Activated CD8-positive, alpha-beta T cell treated with anti-CD3 and anti-CD28 coated beads, Interleukin-2, amount 10 ng/mL, durations not matched to agents 7 days and 5 days (primary cell): ENCODE measurements around the gene KLK2. TPM values are rescaled to one million over a fixed set of nuclear protein-coding genes. Genes with fewer than 3 reads are reported as not detected.

Source experiments
- ATAC-seq: fragments of 150-1000 bp; cut with Tn5 transposase; one replicate; pipeline ENCODE4 v1.10.0; 2021; ENCODE audit warnings: moderate library complexity
- CTCF ChIA-PET: fragments of 350-600 bp; sonication (Branson Sonifier 250); formaldehyde crosslinking; loops from one replicate; lab custom pipeline; 2021; ENCODE audit warnings: antibody characterized with exemption; lab: Charles Lee
- POLR2A ChIA-PET: fragments of 350-600 bp; sonication (Branson Sonifier 250); formaldehyde crosslinking; loops from one replicate; lab custom pipeline; 2021; ENCODE audit warnings: antibody characterized with exemption; lab: Charles Lee
- DNase-seq: peaks from one replicate; pipeline ENCODE4 v3.0.0-alpha.2; 2020
- H3K27ac Mint-ChIP-seq: one replicate; pipeline ENCODE4 v1.8.0; 2021; ENCODE audit warnings: mild to moderate bottlenecking, mixed read lengths
- H3K27me3 Mint-ChIP-seq: one replicate; pipeline ENCODE4 v1.8.0; 2021; ENCODE audit warnings: low read depth, mixed read lengths
- H3K36me3 Mint-ChIP-seq: one replicate; pipeline ENCODE4 v1.8.0; 2021; ENCODE audit warnings: low read depth, mixed read lengths
- H3K4me1 Mint-ChIP-seq: one replicate; pipeline ENCODE4 v1.8.0; 2021; ENCODE audit warnings: low read depth, mixed read lengths
- H3K4me3 Mint-ChIP-seq: one replicate; pipeline ENCODE4 v1.8.0; 2021; ENCODE audit warnings: mild to moderate bottlenecking, mixed read lengths
- H3K9me3 Mint-ChIP-seq: one replicate; pipeline ENCODE4 v1.8.0; 2022; ENCODE audit warnings: mixed read lengths; ENCODE audit not compliant: insufficient read depth
- total RNA-seq, 2 experiments: library from RNA; stranded (reverse); gene quantifications; one replicate each; pipeline ENCODE4 v1.2.3, GENCODE V29; 2021

KLK2 gene
- total RNA-seq, 2 experiments from 2014 or later: not detected

GRCh38 chr19:50854636-50855410 lies 18.4 kb upstream of the KLK2 start, which contains the start of gene KLK3:
Gene KLK3 (plus strand): TSS chr19:50854915. CDS start chr19:50854956, 41 bp downstream.
- Mint-ChIP-seq H3K27ac (no peak within 1 kb of the TSS), H3K4me3 (no peak within 1 kb of the TSS), H3K9me3 (no peaks in the 10 kb centered on the region), H3K27me3 (peaks cover 29% of the 10 kb centered on the region), H3K4me1 (no peaks in the 10 kb centered on the region), H3K36me3 (no peaks in the 10 kb centered on the region)
- ChIA-PET POLR2A (no interaction called here), CTCF (no interaction called here)
- ATAC-seq: no peak
- no peak for DNase-seq

DNA sequence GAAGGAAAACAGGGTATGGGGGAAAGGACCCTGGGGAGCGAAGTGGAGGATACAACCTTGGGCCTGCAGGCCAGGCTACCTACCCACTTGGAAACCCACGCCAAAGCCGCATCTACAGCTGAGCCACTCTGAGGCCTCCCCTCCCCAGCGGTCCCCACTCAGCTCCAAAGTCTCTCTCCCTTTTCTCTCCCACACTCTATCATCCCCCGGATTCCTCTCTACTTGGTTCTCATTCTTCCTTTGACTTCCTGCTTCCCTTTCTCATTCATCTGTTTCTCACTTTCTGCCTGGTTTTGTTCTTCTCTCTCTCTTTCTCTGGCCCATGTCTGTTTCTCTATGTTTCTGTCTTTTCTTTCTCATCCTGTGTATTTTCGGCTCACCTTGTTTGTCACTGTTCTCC lies 15.9 kb upstream of the KLK2 start:
- Mint-ChIP-seq H3K27me3 (peaks cover 34% of the 10 kb centered on the region), H3K27ac (no peak overlapping the region), H3K4me3 (no peak overlapping the region), H3K9me3 (no peaks in the 10 kb centered on the region), H3K36me3 (no peaks in the 10 kb centered on the region), H3K4me1 (no peaks in the 10 kb centered on the region)
- POLR2A ChIA-PET: no interaction called here
- CTCF ChIA-PET: no interaction called here
- no peak for ATAC-seq
- DNase-seq: no peak

DNA sequence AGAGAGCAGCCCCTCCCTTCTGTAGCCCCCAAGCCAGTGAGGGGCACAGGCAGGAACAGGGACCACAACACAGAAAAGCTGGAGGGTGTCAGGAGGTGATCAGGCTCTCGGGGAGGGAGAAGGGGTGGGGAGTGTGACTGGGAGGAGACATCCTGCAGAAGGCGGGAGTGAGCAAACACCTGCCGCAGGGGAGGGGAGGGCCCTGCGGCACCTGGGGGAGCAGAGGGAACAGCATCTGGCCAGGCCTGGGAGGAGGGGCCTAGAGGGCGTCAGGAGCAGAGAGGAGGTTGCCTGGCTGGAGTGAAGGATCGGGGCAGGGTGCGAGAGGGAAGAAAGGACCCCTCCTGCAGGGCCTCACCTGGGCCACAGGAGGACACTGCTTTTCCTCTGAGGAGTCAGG lies 14.4 kb upstream of the KLK2 start:
- Mint-ChIP-seq H3K4me3 (no peak overlapping the region), H3K27me3 (peaks cover 30% of the 10 kb centered on the region), H3K36me3 (no peaks in the 10 kb centered on the region), H3K27ac (no peak overlapping the region), H3K9me3 (no peaks in the 10 kb centered on the region), H3K4me1 (no peaks in the 10 kb centered on the region)
- DNase-seq: no peak
- POLR2A ChIA-PET: no interaction called here
- CTCF ChIA-PET: no interaction called here
- ATAC-seq: peak; percentile 15

DNA sequence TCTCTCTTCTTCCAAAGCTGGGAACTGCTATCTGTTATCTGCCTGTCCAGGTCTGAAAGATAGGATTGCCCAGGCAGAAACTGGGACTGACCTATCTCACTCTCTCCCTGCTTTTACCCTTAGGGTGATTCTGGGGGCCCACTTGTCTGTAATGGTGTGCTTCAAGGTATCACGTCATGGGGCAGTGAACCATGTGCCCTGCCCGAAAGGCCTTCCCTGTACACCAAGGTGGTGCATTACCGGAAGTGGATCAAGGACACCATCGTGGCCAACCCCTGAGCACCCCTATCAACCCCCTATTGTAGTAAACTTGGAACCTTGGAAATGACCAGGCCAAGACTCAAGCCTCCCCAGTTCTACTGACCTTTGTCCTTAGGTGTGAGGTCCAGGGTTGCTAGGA lies 13.4 kb upstream of the KLK2 start:
- Mint-ChIP-seq H3K27me3 (peaks cover 25% of the 10 kb centered on the region), H3K27ac (no peak overlapping the region), H3K36me3 (no peaks in the 10 kb centered on the region), H3K4me1 (no peaks in the 10 kb centered on the region), H3K4me3 (no peak overlapping the region), H3K9me3 (no peaks in the 10 kb centered on the region)
- ChIA-PET POLR2A (no interaction called here), CTCF (no interaction called here)
- DNase-seq: no peak
- no peak for ATAC-seq

- Mint-ChIP-seq H3K9me3 (no peaks in the 10 kb centered on the region), H3K4me3 (no peak overlapping the region), H3K4me1 (no peaks in the 10 kb centered on the region), H3K27ac (no peak overlapping the region), H3K36me3 (no peaks in the 10 kb centered on the region), H3K27me3 (peaks cover 20% of the 10 kb centered on the region)
- DNase-seq (no peak), ATAC-seq (no peak)
- POLR2A ChIA-PET: no interaction called here
- CTCF ChIA-PET: no interaction called here
These were observed 12.2 kb upstream of the KLK2 start for GRCh38 chr19:50861010-50861409.

GRCh38 chr19:50861496-50862286 lies 11.5 kb upstream of the KLK2 start:
- H3K4me3 Mint-ChIP-seq: no peak overlapping the region
- POLR2A ChIA-PET: no interaction called here
- H3K9me3 Mint-ChIP-seq: no peaks in the 10 kb centered on the region
- H3K27ac Mint-ChIP-seq: no peak overlapping the region
- peaks cover 24% of the 10 kb centered on the region for H3K27me3 Mint-ChIP-seq
- ATAC-seq: no peak
- no peak for DNase-seq
- CTCF ChIA-PET: no interaction called here
- no peaks in the 10 kb centered on the region for H3K4me1 Mint-ChIP-seq
- H3K36me3 Mint-ChIP-seq: no peaks in the 10 kb centered on the region

- CTCF ChIA-PET: no interaction called here
- ATAC-seq: no peak
- Mint-ChIP-seq H3K9me3 (no peaks in the 10 kb centered on the region), H3K4me1 (no peaks in the 10 kb centered on the region), H3K27me3 (peaks cover 20% of the 10 kb centered on the region), H3K27ac (no peak overlapping the region), H3K36me3 (no peaks in the 10 kb centered on the region), H3K4me3 (no peak overlapping the region)
- DNase-seq: no peak
- POLR2A ChIA-PET: no interaction called here
These were observed 3.8 kb upstream of the KLK2 start for GRCh38 chr19:50869479-50869878.

DNA sequence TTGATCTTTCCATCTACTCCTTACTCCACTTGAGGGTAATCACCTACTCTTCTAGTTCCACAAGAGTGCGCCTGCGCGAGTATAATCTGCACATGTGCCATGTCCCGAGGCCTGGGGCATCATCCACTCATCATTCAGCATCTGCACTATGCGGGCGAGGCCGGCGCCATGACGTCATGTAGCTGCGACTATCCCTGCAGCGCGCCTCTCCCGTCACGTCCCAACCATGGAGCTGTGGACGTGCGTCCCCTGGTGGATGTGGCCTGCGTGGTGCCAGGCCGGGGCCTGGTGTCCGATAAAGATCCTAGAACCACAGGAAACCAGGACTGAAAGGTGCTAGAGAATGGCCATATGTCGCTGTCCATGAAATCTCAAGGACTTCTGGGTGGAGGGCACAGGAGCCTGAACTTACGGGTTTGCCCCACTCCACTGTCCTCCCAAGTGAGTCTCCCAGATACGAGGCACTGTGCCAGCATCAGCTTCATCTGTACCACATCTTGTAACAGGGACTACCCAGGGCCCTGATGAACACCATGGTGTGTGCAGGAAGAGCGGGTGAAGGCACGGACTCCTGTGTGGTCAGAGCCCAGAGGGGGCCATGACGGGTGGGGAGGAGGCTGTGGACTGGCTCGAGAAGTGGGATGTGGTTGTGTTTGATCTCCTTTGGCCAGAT lies 2.7 kb upstream of the KLK2 start:
- CTCF ChIA-PET: interaction anchor here (1.4 kb wide), 1 partner anchor 51 kb away, joined by 4 read pairs; no protein-coding TSS in a partner anchor
- Mint-ChIP-seq H3K27me3 (peaks cover 20% of the 10 kb centered on the region), H3K9me3 (no peaks in the 10 kb centered on the region), H3K4me1 (no peaks in the 10 kb centered on the region), H3K27ac (no peak overlapping the region), H3K4me3 (no peak overlapping the region), H3K36me3 (no peaks in the 10 kb centered on the region)
- peak; percentile 28 for DNase-seq
- POLR2A ChIA-PET: no interaction called here
- no peak for ATAC-seq

DNA sequence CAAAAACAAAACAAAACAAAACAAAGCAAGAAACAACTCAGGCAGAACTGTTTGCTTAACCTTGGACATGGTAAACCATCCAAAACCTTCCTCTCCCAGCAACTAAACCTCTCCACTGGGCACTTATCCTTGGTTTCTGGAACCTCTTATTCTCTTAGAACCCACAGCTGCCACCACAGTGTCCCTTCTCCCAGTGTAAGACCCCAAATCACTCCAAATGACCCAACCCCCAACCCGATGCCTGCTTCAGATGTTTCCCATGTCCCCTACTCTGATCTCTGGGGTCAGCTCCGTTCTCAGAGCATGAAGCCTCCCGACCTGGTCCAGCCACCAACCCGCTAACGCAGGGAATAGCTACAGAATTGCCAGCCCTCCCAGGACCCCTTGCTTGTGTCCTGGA lies 972 bp downstream of the KLK2 start:
- Mint-ChIP-seq H3K27me3 (peaks cover 13% of the 10 kb centered on the region), H3K9me3 (no peaks in the 10 kb centered on the region), H3K4me1 (no peaks in the 10 kb centered on the region), H3K4me3 (no peak overlapping the region), H3K36me3 (no peaks in the 10 kb centered on the region), H3K27ac (no peak overlapping the region)
- no peak for DNase-seq
- ATAC-seq: no peak
- CTCF ChIA-PET: no interaction called here
- POLR2A ChIA-PET: no interaction called here

DNA sequence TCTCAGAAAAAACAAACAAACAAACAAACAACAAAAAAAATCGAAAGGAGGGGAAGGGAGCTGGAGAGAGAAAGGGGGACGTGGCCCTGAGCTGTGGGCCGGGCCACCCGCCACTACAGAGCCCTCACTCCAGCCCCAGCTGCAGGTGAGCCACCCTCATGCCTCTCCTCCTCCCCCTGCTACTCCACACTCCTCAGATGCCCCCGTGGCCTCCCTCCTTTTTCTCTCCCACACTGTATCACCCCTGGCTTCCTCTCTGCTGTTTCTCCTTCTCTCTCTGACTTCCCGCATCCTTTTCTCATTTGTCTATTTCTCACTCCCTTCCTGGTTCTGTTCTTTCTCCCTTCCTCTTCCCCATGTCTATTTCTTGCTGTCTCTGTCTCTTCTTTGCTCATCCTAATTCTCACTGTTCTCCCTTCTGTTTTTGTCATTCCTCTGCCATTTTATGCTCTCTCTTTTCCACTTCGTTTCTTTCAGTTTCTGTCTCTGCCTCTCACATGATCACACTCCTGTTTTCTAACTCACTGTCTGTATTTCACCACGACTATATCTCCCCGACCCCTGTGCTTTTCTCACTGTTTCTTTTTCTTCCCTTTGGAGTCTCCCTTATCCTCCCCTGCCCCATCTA lies 2.7 kb downstream of the KLK2 start:
- POLR2A ChIA-PET: no interaction called here
- DNase-seq (no peak), ATAC-seq (peak; percentile 30)
- H3K36me3 Mint-ChIP-seq: no peaks in the 10 kb centered on the region
- no peak overlapping the region for H3K4me3 Mint-ChIP-seq
- no peak overlapping the region for H3K27ac Mint-ChIP-seq
- CTCF ChIA-PET: no interaction called here
- H3K27me3 Mint-ChIP-seq: peaks cover 23% of the 10 kb centered on the region
- H3K4me1 Mint-ChIP-seq: no peaks in the 10 kb centered on the region
- no peaks in the 10 kb centered on the region for H3K9me3 Mint-ChIP-seq

- H3K9me3 Mint-ChIP-seq: no peaks in the 10 kb centered on the region
- H3K4me1 Mint-ChIP-seq: no peaks in the 10 kb centered on the region
- H3K4me3 Mint-ChIP-seq: no peak overlapping the region
- ATAC-seq: no peak
- POLR2A ChIA-PET: no interaction called here
- H3K36me3 Mint-ChIP-seq: no peaks in the 10 kb centered on the region
- CTCF ChIA-PET: no interaction called here
- no peak for DNase-seq
- peaks cover 18% of the 10 kb centered on the region for H3K27me3 Mint-ChIP-seq
- H3K27ac Mint-ChIP-seq: no peak overlapping the region
These were observed 3.2 kb downstream of the KLK2 start for GRCh38 chr19:50876456-50876855.
